GM10266 (cell line): ENCODE data around the gene TRIM62.

Source experiments
- DNase-seq: peaks from one replicate; pipeline ENCODE4 v3.0.0; 2012; ENCODE audit errors: extremely low spot score
- CTCF ChIP-seq: IDR thresholded peaks from 2 replicates; pipeline ENCODE4 v1.5.1; 2012; ENCODE audit warnings: mild to moderate bottlenecking, low read depth; ENCODE audit not compliant: control insufficient read depth, insufficient read depth; ENCODE audit errors: missing control alignments

TRIM62 gene

GRCh38 chr1:33175865-33176264 lies 6.0 kb downstream of the TRIM62 start:
- DNase-seq: no peak
- no peak for TF ChIP-seq CTCF

GRCh38 chr1:33173091-33173490 lies 8.8 kb downstream of the TRIM62 start:
- DNase-seq: no peak

GRCh38 chr1:33171977-33172813 lies 9.6 kb downstream of the TRIM62 start:
- no peak for TF ChIP-seq CTCF
- DNase-seq: no peak

More at GRCh38 chr1:33173091-33173490, 8.8 kb downstream of the TRIM62 start:
- no peak for TF ChIP-seq CTCF

GRCh38 chr1:33170351-33171274 lies 11.2 kb downstream of the TRIM62 start:
- DNase-seq: no peak
- TF ChIP-seq CTCF: no peak

- no peak for DNase-seq
- TF ChIP-seq CTCF: no peak
Observed at GRCh38 chr1:33169290-33170055, 12.4 kb downstream of the TRIM62 start.

GRCh38 chr1:33168556-33169289 lies 13.1 kb downstream of the TRIM62 start:
- no peak for TF ChIP-seq CTCF
- no peak for DNase-seq
